NCI-H2171 treated with DMSO at 0.1 percent for 48 hours (cell line): Measurements from ENCODE around the gene CD163L1.

Source experiments
- DNase-seq: peaks from one replicate; lab custom pipeline; 2025; lab: John Stamatoyannopoulos, UW

CD163L1 gene

GRCh38 chr12:7324176-7324575, 119.8 kb downstream of the CD163L1 start:
- no peak for DNase-seq

- DNase-seq: no peak
Measured at GRCh38 chr12:7322599-7322998, 121.4 kb downstream of the CD163L1 start.

- DNase-seq: no peak
Measured at GRCh38 chr12:7321624-7322023, 122.3 kb downstream of the CD163L1 start.

- no peak for DNase-seq
Measured at GRCh38 chr12:7319930-7320329, 124.0 kb downstream of the CD163L1 start.

GRCh38 chr12:7310070-7310469, 133.9 kb downstream of the CD163L1 start:
- no peak for DNase-seq
